ENCODE data around the gene NFATC2. TPM values are rescaled to one million over a fixed set of nuclear protein-coding genes. Genes with fewer than 3 reads are reported as not detected.
"Not testable (repeated sequence)": the region's sequence is repeated elsewhere in the genome, so short reads cannot be mapped to it uniquely, and the experiment has no call there.

NFATC2 gene
- polyA plus RNA-seq, 1 donor: 1.6 TPM

DNA sequence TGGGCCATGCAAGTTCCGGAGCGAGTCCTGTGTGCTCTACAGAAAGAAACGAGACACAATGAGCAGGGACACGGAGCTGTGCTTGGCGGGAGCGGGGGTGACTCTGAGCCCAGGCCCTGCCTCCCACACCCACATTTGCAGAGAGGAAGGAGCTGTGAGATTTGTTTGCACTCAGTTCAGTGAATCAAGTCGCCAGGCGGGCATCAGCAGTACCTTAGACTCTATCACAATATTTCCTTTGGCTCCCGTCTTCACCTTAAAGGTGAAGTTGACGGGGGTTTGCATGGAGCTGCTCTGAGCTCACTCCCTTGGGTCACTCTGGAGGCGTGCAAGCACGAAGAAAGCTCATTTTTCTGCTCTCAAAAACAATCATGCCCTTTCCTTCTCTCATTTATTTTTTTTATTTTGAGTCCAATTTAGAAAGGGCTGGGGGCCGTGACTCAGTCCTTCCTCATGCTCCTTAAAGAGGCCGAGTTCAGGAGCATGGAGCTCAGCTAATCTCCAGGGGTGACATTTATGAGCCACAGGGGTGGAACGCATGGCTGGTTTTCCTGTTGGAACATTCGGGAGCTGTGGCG is 188.2 kb downstream of the NFATC2 start:
- no peak for DNase-seq

DNA sequence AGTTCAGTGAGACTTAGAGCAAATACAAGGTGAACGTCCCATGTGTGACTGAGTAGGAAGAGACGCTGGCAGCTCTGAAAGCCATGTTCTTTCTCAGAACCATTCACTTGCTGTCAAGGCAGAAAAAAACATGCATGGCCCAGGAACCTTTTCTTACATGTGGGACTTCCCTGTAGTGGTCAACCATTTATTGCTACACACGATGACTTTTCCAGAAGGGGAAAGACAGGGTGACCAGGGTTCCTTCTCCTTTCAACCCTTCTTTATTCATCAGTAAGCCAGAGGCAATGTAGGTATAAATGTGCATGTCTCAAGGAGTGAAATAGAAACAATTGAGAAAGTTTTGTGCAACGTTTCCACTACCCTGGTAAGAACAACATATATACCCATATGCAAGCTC is 189.0 kb downstream of the NFATC2 start:
- DNase-seq: no peak

DNA sequence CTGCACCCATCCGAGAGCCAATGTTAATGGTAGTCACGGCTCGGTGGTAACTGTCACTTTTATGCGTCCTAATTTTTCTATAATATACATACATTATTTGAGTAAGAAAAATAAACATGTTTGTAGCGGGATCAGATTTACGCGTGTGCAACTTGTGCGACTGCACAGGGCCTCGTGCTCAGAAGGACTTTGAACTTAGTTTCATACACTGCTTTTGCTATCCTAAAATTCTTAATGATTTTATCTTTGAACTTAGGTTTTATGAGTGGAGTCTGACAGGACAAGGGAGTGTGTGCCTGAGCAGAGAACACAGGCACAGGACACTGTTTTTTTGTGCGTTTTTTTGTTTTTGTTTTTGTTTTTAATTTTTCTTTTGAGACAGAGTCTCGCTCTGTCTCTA is 189.7 kb downstream of the NFATC2 start:
- DNase-seq: no peak

DNA sequence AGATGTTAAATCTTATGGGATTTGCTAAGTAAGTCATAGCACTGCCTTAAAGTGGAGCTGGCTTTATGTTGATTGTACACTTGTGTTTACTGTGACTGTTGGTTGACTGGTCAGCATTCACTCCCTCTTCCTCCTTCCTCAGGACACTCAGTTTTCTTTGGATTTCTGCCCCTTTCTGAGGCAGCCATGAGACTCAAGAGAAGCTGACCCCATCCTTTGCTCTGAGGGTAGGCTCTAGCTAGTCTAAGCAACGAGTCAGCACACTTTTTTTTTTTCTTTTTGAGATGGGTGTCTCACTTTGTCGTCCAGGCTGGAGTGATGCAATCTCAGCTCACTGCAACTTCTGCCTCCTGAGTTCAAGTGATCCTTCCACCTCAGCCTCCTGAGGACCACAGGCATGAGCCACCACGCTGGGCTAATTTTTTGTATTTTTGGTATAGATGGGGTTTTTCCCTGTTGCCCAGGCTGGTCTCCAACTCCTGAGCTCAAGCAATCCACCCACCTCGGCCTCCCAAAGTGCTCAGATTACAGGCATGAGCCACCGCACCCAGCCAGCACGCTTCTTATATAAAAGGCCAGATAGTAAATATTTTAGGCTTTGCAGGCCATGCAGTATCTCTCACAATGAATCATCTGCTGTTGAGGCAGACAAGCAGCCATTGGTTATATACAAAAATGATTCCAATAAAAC is 191.4 kb downstream of the NFATC2 start:
- DNase-seq: no peak

- DNase-seq: no peak
Measured at GRCh38 chr20:51348876-51349275, 193.6 kb downstream of the NFATC2 start.

DNA sequence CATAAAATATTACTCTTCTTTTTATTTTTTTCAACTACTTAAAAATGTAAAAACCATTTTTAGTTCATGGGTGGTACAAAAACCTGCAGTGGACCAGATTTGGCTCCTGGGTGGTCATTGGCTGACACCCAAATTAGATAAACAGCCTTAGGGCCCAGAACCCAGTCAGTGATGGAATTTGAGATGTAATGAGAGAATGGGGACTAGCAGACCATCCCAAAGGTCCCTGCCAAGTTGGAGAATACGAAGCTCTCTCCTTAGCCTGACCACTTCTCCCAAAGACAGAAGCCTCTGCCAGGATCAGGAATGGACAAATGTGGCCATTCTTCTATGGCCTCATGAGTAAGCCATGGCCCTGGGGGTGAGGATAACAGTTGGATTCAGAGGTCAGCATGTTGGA is 194.7 kb downstream of the NFATC2 start:
- no peak for DNase-seq

DNA sequence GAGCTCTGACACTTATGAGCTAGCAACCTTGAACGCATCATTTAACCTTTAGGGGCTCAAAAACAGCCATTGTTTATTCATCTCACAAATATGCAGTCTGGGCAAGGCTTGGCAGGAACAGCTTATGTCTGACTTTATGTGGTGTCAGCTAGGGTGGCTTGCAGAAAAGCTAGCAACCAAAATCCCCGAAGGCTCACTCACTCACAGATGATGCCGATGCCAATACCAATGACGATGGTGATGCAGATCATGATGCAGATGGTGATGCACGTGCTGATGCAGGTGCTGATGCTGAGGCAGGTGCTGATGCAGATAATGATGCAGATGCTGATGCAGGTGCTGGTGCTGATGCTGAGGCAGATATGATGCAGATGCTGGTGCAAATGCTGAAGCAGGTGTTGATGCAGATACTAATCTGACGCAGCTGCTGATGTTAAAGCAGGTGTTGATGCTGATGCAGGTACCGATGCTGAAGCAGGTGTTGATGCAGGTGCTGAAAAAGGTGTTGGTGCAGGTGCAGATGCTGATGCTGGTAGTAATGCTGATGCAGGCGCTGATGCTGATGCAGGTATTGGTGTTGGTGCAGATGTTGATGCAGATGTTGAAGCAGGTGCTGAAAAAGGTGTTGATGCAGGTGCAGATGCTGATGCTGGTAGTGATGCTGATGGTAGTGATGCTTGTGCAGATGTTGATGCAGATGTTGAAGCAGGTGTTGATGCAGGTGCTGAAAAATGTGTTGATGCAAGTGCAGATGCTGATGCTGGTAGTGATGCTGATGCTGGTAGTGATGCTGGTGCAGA is 195.6 kb downstream of the NFATC2 start:
- no peak for DNase-seq

DNA sequence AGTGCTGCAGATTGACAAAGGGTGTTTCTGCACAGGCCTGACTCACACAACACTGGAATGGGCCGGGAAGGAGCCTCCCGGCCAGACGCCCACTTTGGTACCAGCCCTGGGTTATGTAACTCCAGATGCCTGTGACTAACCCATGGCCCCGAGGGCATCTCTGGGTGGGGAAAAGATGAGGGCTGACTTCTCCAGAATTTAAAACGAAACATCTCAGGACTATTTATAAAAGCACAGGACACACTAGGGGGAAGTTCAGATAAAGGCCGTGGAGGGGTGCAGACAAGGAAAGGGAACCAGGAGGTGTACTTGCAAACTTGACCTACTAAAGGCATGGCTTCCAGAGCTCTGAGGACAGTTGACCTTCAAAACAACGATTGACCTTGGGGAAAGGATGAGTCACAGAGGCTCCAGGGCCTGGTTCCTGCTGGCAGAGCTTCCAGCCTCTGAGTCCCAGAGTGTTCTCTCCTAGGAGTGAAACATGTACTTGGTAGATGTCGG is 196.9 kb downstream of the NFATC2 start:
- no peak for DNase-seq

- not testable (repeated sequence) for DNase-seq
Measured at GRCh38 chr20:51343802-51344201, 198.7 kb downstream of the NFATC2 start.

- DNase-seq: no peak
Measured at GRCh38 chr20:51342510-51343236, 199.8 kb downstream of the NFATC2 start.

DNA sequence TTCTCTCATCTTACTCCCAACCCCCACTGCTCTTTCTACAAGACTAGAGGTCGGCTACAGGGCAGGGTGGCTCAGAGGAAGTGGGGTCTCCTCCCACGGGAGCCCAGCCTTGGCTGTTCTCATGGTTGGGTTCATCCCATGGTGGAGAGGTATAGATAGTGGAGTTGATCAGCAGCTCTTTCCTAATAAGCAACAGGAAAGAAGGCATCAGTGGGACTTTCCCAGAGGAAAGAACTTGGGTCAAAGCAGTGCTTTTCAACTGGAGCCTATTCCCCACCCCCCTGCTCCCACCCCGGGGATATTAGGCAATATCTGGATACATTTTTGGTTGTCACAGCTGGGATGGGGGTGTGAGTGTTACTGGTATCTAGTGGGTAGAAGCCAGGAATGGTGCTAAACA is 200.9 kb downstream of the NFATC2 start:
- DNase-seq: no peak

DNA sequence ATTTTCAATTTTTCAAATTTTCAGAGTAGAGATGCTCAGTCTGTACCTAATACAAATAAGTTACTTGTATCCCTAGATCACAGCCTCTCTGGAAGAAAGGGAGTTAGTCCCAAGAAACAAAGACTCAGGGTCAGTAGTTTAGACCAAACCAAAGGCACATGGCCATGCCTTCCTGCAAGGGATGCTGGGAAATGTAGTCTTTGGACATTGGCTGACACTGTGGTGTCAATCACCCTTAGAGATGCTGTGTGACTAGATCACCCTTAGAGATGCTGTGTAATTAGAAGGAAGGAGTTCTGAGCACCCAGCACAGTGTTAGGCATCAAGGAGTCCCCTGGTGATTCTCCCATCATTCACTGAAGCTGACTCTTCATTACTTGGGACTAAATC is 202.1 kb downstream of the NFATC2 start:
- DNase-seq: no peak

- no peak for DNase-seq
Measured at GRCh38 chr20:51339721-51340450, 202.6 kb downstream of the NFATC2 start.

DNA sequence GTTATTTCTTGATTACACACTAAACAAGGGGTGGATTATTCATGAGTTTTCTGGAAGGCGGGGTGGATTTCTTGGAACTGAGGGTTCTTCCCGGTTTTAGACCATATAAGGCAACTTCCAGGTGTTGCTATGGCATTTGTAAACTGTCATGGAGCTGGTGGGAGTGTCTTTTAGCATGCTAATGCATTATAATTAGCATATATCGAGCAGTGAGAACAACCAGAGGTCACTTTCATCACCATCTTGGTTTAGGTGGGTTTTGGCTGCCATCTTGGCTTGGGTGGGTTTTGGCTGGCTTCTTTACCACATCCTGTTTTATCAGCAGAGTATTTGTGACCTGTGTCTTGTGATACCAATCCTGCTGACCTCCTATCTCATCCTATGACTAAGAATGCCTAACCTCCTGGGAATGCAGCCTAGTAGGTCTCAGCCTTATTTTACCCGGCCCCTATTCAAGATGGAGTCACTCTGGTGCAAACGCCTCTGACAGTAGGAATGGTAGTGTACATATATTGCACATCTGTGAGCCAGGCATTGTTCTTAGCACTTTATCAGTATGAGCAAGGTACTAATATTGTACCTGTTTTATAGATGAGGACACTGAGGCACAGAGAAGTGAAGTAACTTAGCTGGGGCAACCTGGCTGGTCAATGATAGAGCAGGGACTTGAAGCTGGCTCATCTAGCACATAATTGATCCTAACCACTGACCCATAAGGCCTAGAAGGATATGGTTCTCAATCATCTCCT is 203.7 kb downstream of the NFATC2 start:
- no peak for DNase-seq

GRCh38 chr20:51337126-51337805 is 205.3 kb downstream of the NFATC2 start:
- no peak for DNase-seq

Other genes with a start within 250 kb of the NFATC2 start
- 62.4 TPM for gene ATP9A, start 225.7 kb upstream of the NFATC2 start, polyA plus RNA-seq (ENCODE audit: insufficient read length)